Muscle of leg (tissue), 11 donors: ENCODE data around the gene HMCES. TPM values are rescaled to one million over a fixed set of nuclear protein-coding genes. Genes with fewer than 3 reads are reported as not detected.

Experiments used
- DNase-seq: peaks from one replicate; pipeline ENCODE4 v3.0.0; 2013
- H3K27ac ChIP-seq: one replicate; pipeline ENCODE4 v1.5.1; 2013; ENCODE audit warnings: mild to moderate bottlenecking, low read length, control low read depth
- H3K27me3 ChIP-seq: one replicate; pipeline ENCODE4 v1.6.1; 2013; ENCODE audit warnings: low read length; ENCODE audit not compliant: control insufficient read depth, insufficient read depth
- H3K36me3 ChIP-seq: one replicate; pipeline ENCODE4 v1.6.1; 2013; ENCODE audit warnings: low read length; ENCODE audit not compliant: control insufficient read depth, insufficient read depth
- H3K4me1 ChIP-seq: one replicate; pipeline ENCODE4 v1.6.1; 2013; ENCODE audit warnings: low read length; ENCODE audit not compliant: control insufficient read depth, insufficient read depth
- H3K4me3 ChIP-seq: one replicate; pipeline ENCODE4 v1.5.1; 2013; ENCODE audit warnings: low read length, control low read depth
- H3K9me3 ChIP-seq: replicated peaks from 2 replicates; pipeline ENCODE4 v1.6.1; 2013; ENCODE audit warnings: low read depth, low read length; ENCODE audit not compliant: control insufficient read depth
- WGBS: methylation state at CpG from one replicate; pipeline ENCODE4 v1.1.5; 2013; ENCODE audit warnings: missing lambda C conversion rate; ENCODE audit not compliant: insufficient coverage; 5-methylcytosine and 5-hydroxymethylcytosine counted together
- polyA plus RNA-seq, 8 donors: library from polyadenylated mRNA; unstranded; fragments of 120-200 nt; gene quantifications; one replicate each; pipeline versions ENCODE4 v1.2.1 to v1.2.3, GENCODE V29; 2013; ENCODE audit warnings: inconsistent platforms in 1 of 8, low replicate concordance in 1 of 8; ENCODE audit not compliant: insufficient read length in 8 of 8, insufficient read depth in 1 of 8
- total RNA-seq: library from RNA; stranded (reverse); fragments of 120-200 nt; gene quantifications from one replicate; pipeline ENCODE4 v1.2.4, GENCODE V29; 2013

HMCES gene
- total and polyA plus RNA-seq, 9 donors = 12.6 to 33.2 (median 24.7) TPM

GRCh38 chr3:129295286-129295685 is 16.6 kb downstream of the HMCES start:
- no peak for DNase-seq
- no peak overlapping the region for H3K27ac ChIP-seq
- H3K9me3 ChIP-seq = no peaks in the 10 kb centered on the region
- H3K27me3 ChIP-seq = no peaks in the 10 kb centered on the region
- peaks cover 32% of the 10 kb centered on the region for H3K36me3 ChIP-seq
- H3K4me3 ChIP-seq = no peak overlapping the region
- H3K4me1 ChIP-seq = no peaks in the 10 kb centered on the region
- WGBS = 96% methylated on average over 4 of the region's 5 CpGs

- H3K4me3 ChIP-seq = no peak overlapping the region
- H3K4me1 ChIP-seq = peaks cover 13% of the 10 kb centered on the region
- 45% methylated on average over 2 of the region's 3 CpGs for WGBS
- no peak for DNase-seq
- H3K36me3 ChIP-seq = peaks cover 26% of the 10 kb centered on the region
- no peaks in the 10 kb centered on the region for H3K9me3 ChIP-seq
- H3K27ac ChIP-seq = peak overlapping the region; percentile 85
- H3K27me3 ChIP-seq = no peaks in the 10 kb centered on the region
These were observed 25.7 kb downstream of the HMCES start for GRCh38 chr3:129304146-129304961.

GRCh38 chr3:129304962-129305222 is 26.2 kb downstream of the HMCES start:
- Histone ChIP-seq H3K36me3 (peaks cover 26% of the 10 kb centered on the region), H3K9me3 (no peaks in the 10 kb centered on the region), H3K27ac (peak overlapping the region; percentile 85), H3K27me3 (no peaks in the 10 kb centered on the region), H3K4me3 (no peak overlapping the region), H3K4me1 (peaks cover 13% of the 10 kb centered on the region)
- WGBS = 83% methylated on average over 1 of the region's 1 CpG
- DNase-seq = no peak

- H3K4me1 ChIP-seq = peaks cover 13% of the 10 kb centered on the region
- H3K36me3 ChIP-seq = peaks cover 21% of the 10 kb centered on the region
- H3K9me3 ChIP-seq = no peaks in the 10 kb centered on the region
- H3K27ac ChIP-seq = peak overlapping the region; percentile 85
- peak; percentile 96 for DNase-seq
- H3K4me3 ChIP-seq = peak overlapping the region; percentile 39
- 7% methylated on average over 13 of the region's 26 CpGs for WGBS
- H3K27me3 ChIP-seq = no peaks in the 10 kb centered on the region
These were observed 27.0 kb downstream of the HMCES start for GRCh38 chr3:129305592-129306091.

- WGBS = 80% methylated on average over 1 of the region's 3 CpGs
- H3K36me3 ChIP-seq = peaks cover 7% of the 10 kb centered on the region
- no peak for DNase-seq
- H3K27me3 ChIP-seq = no peaks in the 10 kb centered on the region
- H3K4me1 ChIP-seq = peaks cover 13% of the 10 kb centered on the region
- no peaks in the 10 kb centered on the region for H3K9me3 ChIP-seq
- no peak overlapping the region for H3K27ac ChIP-seq
- H3K4me3 ChIP-seq = no peak overlapping the region
These were observed 30.0 kb downstream of the HMCES start for GRCh38 chr3:129308636-129309035.

- Histone ChIP-seq H3K27ac (no peak overlapping the region), H3K4me1 (peaks cover 17% of the 10 kb centered on the region), H3K4me3 (no peak overlapping the region), H3K36me3 (no peaks in the 10 kb centered on the region), H3K9me3 (no peaks in the 10 kb centered on the region), H3K27me3 (no peaks in the 10 kb centered on the region)
- 71% methylated on average over 4 of the region's 7 CpGs for WGBS
- DNase-seq = peak; percentile 67
These were observed 31.7 kb downstream of the HMCES start for GRCh38 chr3:129310111-129311011.

GRCh38 chr3:129311054-129311902 is 32.6 kb downstream of the HMCES start:
- Histone ChIP-seq H3K4me3 (no peak overlapping the region), H3K27me3 (no peaks in the 10 kb centered on the region), H3K4me1 (peaks cover 10% of the 10 kb centered on the region), H3K9me3 (no peaks in the 10 kb centered on the region), H3K27ac (no peak overlapping the region), H3K36me3 (no peaks in the 10 kb centered on the region)
- no CpG with 5 or more reads among the region's 3 CpGs for WGBS
- DNase-seq = no peak

- Histone ChIP-seq H3K36me3 (no peaks in the 10 kb centered on the region), H3K27ac (no peak overlapping the region), H3K9me3 (no peaks in the 10 kb centered on the region), H3K4me1 (peaks cover 16% of the 10 kb centered on the region), H3K27me3 (no peaks in the 10 kb centered on the region), H3K4me3 (no peak overlapping the region)
- WGBS = 76% methylated on average over 2 of the region's 2 CpGs
- no peak for DNase-seq
These were observed 33.5 kb downstream of the HMCES start for GRCh38 chr3:129312021-129312639.

- no peaks in the 10 kb centered on the region for H3K27me3 ChIP-seq
- H3K4me1 ChIP-seq = peaks cover 23% of the 10 kb centered on the region
- no peaks in the 10 kb centered on the region for H3K9me3 ChIP-seq
- DNase-seq = peak; percentile 28
- no peaks in the 10 kb centered on the region for H3K36me3 ChIP-seq
- H3K4me3 ChIP-seq = no peak overlapping the region
- H3K27ac ChIP-seq = no peak overlapping the region
These were observed 34.2 kb downstream of the HMCES start for GRCh38 chr3:129312671-129313414.
